ENCODE measurements around the gene EXTL1.

GRCh38 chr1:26022404-26022779 lies 817 bp downstream of the EXTL1 start:
- no peak for TF ChIP-seq CTCF (IDR thresholded peaks at IDR 0.05)
- TF ChIP-seq EP300 (IDR thresholded peaks at IDR 0.05) = no peak

Measured in esophagus muscularis mucosa (tissue), 3 donors.